MM.1S (cell line): ENCODE data around the gene MYMK.

ENCODE experiments used
- DNase-seq: peaks from one replicate; pipeline ENCODE4 v3.0.0-alpha.2; 2015
- H2AFZ ChIP-seq: fragments of 300-600 bp; sonication (generic); 2 replicates; pipeline ENCODE4 v1.6.0; 2016; ENCODE audit warnings: antibody characterized with exemption, low read length
- H3F3A ChIP-seq: fragments of 300-600 bp; sonication (generic); 2 replicates; pipeline ENCODE4 v1.6.1; 2016; ENCODE audit warnings: mild to moderate bottlenecking, antibody characterized with exemption, low read length, moderate library complexity, mixed read lengths; ENCODE audit not compliant: insufficient read depth
- H3K27ac ChIP-seq: fragments of 300-600 bp; sonication (generic); 2 replicates; pipeline ENCODE4 v1.5.1; 2016; ENCODE audit warnings: mild to moderate bottlenecking, low read length
- H3K27me3 ChIP-seq: fragments of 300-600 bp; sonication (generic); replicated peaks from 2 replicates; pipeline ENCODE4 v1.6.0; 2016; ENCODE audit warnings: low read length; ENCODE audit not compliant: insufficient read depth
- H3K36me3 ChIP-seq: fragments of 300-600 bp; sonication (generic); replicated peaks from 2 replicates; pipeline ENCODE4 v1.6.1; 2016; ENCODE audit warnings: mild to moderate bottlenecking, low read length, mixed read lengths; ENCODE audit not compliant: insufficient read depth
- H3K4me1 ChIP-seq: fragments of 300-600 bp; sonication (generic); 2 replicates; pipeline ENCODE4 v1.6.1; 2016; ENCODE audit warnings: low read length, mixed read lengths
- H3K4me2 ChIP-seq: fragments of 300-600 bp; sonication (generic); 2 replicates; pipeline ENCODE4 v1.6.0; 2016; ENCODE audit warnings: low read depth, low read length
- H3K4me3 ChIP-seq: fragments of 300-600 bp; sonication (generic); 2 replicates; pipeline ENCODE4 v1.5.1; 2016; ENCODE audit warnings: low read length, mixed read lengths
- H3K79me2 ChIP-seq: fragments of 300-600 bp; sonication (generic); 2 replicates; pipeline ENCODE4 v1.6.1; 2016; ENCODE audit warnings: mixed run types, low read length, mixed read lengths
- H3K9ac ChIP-seq: fragments of 300-600 bp; sonication (generic); 2 replicates; pipeline ENCODE4 v1.6.1; 2016; ENCODE audit warnings: low read length, mixed read lengths
- H3K9me2 ChIP-seq: fragments of 300-600 bp; sonication (generic); replicated peaks from 2 replicates; pipeline ENCODE4 v1.6.1; 2016; ENCODE audit warnings: mild to moderate bottlenecking, low read length, mixed read lengths; ENCODE audit not compliant: insufficient read depth
- H3K9me3 ChIP-seq: fragments of 300-600 bp; sonication (generic); replicated peaks from 2 replicates; pipeline ENCODE4 v1.6.1; 2016; ENCODE audit warnings: mild to moderate bottlenecking, low read length, mixed read lengths; ENCODE audit not compliant: insufficient read depth
- H4K20me1 ChIP-seq: fragments of 300-600 bp; sonication (generic); 2 replicates; pipeline ENCODE4 v1.6.1; 2016; ENCODE audit warnings: mild to moderate bottlenecking, low read length, moderate library complexity, mixed read lengths; ENCODE audit not compliant: insufficient read depth
- CTCF ChIP-seq: fragments of 300-600 bp; sonication (generic); IDR thresholded peaks from 2 replicates; pipeline ENCODE4 v1.5.1; 2016; ENCODE audit warnings: antibody characterized with exemption, low read length, mixed read lengths
- EZH2 ChIP-seq: fragments of 300-600 bp; sonication (generic); optimal IDR thresholded peaks from 2 replicates; pipeline ENCODE3; 2017; ENCODE audit warnings: low read depth, mild to moderate bottlenecking, antibody characterized with exemption, low read length, mixed read lengths
- EZH2phosphoT487 ChIP-seq: fragments of 300-600 bp; sonication (generic); IDR thresholded peaks from 2 replicates; pipeline ENCODE4 v1.6.1; 2018; ENCODE audit warnings: antibody characterized with exemption, low read length

MYMK gene

GRCh38 chr9:133524146-133524545 lies 613 bp downstream of the MYMK start:
- Histone ChIP-seq H2AFZ (no peak overlapping the region), H3K9me3 (no peaks in the 10 kb centered on the region), H3K9ac (no peak overlapping the region), H3K4me2 (no peak overlapping the region), H3K27me3 (peaks cover 96% of the 10 kb centered on the region), H3K36me3 (no peaks in the 10 kb centered on the region), H3K9me2 (no peaks in the 10 kb centered on the region), H3K27ac (no peak overlapping the region), H3K4me1 (no peaks in the 10 kb centered on the region), H4K20me1 (no peaks in the 10 kb centered on the region), H3K4me3 (no peak overlapping the region), H3F3A (no peaks in the 10 kb centered on the region), H3K79me2 (no peaks in the 10 kb centered on the region)
- DNase-seq, result no peak
- TF ChIP-seq EZH2 (no peak), CTCF (no peak), EZH2phosphoT487 (no peak)

GRCh38 chr9:133523106-133523505 lies 1.7 kb downstream of the MYMK start:
- Histone ChIP-seq H3K79me2 (no peaks in the 10 kb centered on the region), H3F3A (no peaks in the 10 kb centered on the region), H3K27ac (no peak overlapping the region), H3K9ac (no peak overlapping the region), H3K9me2 (no peaks in the 10 kb centered on the region), H3K4me2 (no peak overlapping the region), H3K9me3 (no peaks in the 10 kb centered on the region), H3K4me1 (no peaks in the 10 kb centered on the region), H4K20me1 (no peaks in the 10 kb centered on the region), H3K4me3 (no peak overlapping the region), H2AFZ (no peak overlapping the region), H3K36me3 (no peaks in the 10 kb centered on the region), H3K27me3 (peaks cover 96% of the 10 kb centered on the region)
- DNase-seq, result no peak
- TF ChIP-seq EZH2phosphoT487 (no peak), CTCF (no peak)

GRCh38 chr9:133522073-133522910 lies 2.5 kb downstream of the MYMK start:
- Histone ChIP-seq H3F3A (no peaks in the 10 kb centered on the region), H3K4me3 (no peak overlapping the region), H3K36me3 (no peaks in the 10 kb centered on the region), H3K4me2 (no peak overlapping the region), H3K4me1 (no peaks in the 10 kb centered on the region), H3K9me2 (no peaks in the 10 kb centered on the region), H4K20me1 (no peaks in the 10 kb centered on the region), H3K79me2 (no peaks in the 10 kb centered on the region), H3K9ac (no peak overlapping the region), H2AFZ (no peak overlapping the region), H3K27ac (no peak overlapping the region), H3K9me3 (no peaks in the 10 kb centered on the region), H3K27me3 (peaks cover 94% of the 10 kb centered on the region)
- DNase-seq, result no peak
- TF ChIP-seq CTCF, result no peak
